Medulla oblongata (tissue), 1 donor: ENCODE data around the gene MGMT.

Experiments used
- DNase-seq: peaks from one replicate; pipeline ENCODE4 v3.0.0-alpha.2; 2015; ENCODE audit errors: extremely low spot score

Gene MGMT

DNA sequence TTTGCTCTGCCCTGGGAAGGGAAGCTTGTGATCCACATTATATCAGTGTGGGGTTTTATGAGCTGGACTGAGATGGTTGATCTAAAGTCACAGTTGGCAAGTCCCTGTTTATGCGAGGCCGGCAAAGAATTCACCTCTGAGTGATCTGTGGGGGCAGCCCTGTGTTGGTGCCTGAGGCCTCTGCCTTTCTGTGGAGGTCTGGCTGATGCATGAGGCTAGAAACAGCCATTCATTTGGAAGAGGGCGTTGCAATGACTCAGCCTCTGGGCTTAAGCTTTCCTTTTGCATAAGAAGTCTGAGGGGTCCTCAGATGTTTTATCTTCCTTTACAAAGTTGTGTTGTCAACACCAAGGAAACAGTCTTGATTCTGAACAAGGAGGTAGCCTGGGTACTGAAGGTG, 126.9 kb downstream of the MGMT start:
- no peak for DNase-seq

DNA sequence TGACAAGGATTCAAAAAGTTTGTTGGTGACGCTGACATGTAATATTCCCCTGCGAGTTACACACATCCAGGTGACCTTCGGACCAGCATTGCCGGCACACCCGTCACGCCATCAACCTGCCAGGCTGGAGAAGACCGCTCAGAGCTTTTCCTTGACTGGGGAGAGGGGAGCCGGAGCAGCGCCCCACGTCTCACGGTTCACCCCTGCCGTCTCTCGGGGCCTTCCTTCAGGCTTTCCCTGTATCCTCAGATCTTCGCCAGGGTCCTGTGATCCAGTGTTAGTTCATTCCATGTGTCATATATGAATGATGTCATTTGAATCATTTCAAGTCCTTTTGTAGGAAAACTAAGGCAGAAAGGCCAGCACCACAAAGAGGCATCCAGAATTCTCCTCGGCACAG, 127.8 kb downstream of the MGMT start:
- DNase-seq = no peak

- DNase-seq = no peak
Observed at GRCh38 chr10:129598413-129598812, 131.4 kb downstream of the MGMT start.

DNA sequence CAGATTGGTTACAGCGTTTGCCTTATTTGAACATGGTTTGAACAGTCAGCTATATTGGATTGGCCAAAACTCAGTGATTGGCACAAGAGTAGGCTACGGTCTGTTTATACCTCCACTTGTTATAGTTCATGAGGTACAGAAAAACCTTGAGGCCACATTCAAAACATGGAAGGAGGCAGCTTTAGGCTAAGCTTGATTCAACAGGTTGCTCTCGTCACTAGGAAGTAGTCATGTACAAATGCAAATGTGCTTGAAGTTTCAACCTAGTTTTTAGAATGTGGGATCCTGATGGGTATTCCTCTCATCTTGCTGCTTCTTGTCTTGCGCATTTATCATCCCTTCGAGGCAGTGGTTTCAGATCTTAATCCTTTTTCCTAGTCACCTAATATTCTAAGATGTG, 132.1 kb downstream of the MGMT start:
- no peak for DNase-seq

- no peak for DNase-seq
Observed at GRCh38 chr10:129601737-129602136, 134.7 kb downstream of the MGMT start.

GRCh38 chr10:129602938-129603535, 136.0 kb downstream of the MGMT start:
- no peak for DNase-seq

DNA sequence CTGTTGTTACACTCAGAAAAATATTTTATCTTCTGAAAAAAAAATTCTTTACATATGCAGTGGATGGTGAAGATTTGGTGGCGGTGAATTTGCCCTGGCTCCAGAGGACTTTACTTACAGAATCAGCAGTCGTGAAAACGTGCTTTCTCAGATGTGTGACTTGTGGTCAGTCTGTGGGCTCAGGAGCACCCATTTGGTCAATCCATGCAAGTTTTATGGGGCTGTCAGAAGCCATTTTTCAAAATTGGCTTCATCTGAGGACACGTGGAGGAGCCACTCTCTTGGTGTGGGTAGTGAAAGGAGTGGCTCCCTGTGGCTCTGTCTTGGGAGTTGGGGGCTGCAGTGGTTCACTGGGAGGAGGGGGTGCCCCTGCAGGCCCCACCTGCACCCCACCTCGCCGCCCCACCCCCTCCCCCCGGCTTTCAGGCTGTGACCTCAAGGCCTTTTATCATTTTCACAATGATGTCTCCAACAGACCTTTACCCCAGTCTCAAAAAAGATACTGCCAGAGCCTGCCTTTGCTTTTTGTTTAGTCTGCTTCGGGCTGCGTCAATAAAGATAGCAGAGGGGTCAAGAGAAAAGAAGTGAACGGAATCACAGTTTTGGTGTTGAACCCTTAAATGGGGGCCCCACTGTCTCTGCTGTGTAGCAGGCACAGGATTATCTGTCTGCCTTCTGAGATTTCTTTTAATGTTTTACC, 137.4 kb downstream of the MGMT start:
- DNase-seq = no peak

DNA sequence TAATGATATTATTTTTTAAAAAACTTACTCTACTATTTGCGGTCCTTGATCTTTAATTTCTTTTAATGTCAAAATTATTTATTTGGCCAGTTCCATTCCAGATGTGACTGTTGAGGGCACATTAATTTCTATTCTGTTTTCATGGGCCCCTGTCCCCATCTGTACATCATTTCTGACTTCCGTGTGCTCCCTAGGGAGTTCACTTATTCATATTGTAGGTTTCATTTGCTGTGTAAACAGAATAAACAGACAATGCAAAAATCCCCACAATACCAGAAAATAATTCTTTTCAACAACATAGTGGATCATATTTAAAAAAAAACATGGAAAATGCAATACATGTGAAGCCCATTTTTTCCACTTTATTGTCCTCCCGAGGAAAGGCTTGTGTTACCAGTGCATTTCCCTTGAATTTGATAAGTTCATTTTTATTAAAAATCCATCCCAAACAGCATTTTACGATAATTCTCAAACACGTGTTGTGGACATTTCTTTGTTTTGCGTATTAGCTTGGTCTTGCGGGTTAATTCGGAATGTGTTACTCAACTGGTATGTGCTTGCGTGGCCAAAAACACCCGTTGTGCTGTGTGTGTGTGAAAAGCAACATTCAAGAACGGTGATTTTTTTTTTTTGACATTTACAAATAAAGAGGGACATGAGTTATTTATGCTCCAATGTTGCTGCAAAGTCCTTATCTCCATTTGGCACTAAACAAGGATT, 138.4 kb downstream of the MGMT start:
- no peak for DNase-seq

GRCh38 chr10:129605986-129606518, 139.0 kb downstream of the MGMT start:
- no peak for DNase-seq

DNA sequence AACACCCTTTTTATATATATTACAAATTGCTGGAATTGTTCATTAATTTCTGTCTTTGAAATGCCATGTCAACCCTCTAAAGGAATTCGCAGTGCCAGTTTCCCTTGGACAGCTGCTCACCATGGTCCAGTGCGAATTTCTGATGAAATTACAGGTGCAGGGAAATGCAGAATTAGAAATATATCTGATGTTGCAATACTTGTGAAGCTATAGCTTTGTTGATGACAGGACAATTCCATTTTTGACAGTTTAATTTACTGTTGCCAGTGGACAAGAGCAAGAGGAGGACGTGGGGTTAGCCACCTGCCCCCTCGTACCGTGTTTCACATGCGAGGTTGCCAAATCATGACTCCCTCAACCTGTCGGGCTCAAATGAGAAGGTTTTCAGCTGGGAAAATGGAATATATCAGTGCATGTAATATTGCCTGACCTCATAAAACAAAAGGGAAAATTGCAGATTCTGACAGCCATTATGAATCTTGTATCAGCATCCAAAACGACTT, 140.6 kb downstream of the MGMT start:
- no peak for DNase-seq

- DNase-seq = no peak
Observed at GRCh38 chr10:129608653-129609052, 141.6 kb downstream of the MGMT start.

GRCh38 chr10:129609551-129609950, 142.5 kb downstream of the MGMT start:
- DNase-seq = no peak

GRCh38 chr10:129612481-129613109, 145.6 kb downstream of the MGMT start:
- DNase-seq = no peak

DNA sequence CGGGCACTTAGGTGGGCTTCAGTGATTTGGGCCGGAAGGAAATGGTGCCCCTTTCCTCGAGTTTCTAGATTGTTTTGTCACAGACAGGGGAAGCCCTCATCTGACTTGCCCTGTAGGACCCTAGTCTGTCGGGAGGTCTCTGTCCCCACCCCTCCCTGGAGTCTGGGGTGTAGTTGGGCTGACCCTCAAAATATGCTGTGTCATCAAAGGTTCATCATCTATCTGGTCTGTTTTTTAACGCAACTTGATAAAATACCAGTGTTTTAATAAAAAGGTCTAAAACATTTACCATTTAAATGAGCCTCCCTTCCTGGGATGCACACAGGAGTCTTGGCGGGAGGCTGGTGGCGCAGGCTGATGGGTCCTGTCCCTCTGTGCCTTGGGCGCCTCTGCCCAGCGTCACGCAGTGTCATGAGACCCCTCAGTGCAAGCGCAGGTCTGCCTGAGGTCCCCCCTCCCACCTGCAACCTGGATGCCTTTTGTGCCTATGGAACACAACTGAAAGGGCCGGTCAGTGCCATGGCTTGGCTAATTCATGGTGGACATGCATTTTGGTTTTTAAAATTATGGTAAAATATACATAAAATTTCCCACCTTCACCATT, 146.4 kb downstream of the MGMT start:
- DNase-seq = no peak

- DNase-seq = no peak
Observed at GRCh38 chr10:129614341-129614740, 147.3 kb downstream of the MGMT start.

GRCh38 chr10:129615381-129615780, 148.3 kb downstream of the MGMT start:
- DNase-seq = no peak

DNA sequence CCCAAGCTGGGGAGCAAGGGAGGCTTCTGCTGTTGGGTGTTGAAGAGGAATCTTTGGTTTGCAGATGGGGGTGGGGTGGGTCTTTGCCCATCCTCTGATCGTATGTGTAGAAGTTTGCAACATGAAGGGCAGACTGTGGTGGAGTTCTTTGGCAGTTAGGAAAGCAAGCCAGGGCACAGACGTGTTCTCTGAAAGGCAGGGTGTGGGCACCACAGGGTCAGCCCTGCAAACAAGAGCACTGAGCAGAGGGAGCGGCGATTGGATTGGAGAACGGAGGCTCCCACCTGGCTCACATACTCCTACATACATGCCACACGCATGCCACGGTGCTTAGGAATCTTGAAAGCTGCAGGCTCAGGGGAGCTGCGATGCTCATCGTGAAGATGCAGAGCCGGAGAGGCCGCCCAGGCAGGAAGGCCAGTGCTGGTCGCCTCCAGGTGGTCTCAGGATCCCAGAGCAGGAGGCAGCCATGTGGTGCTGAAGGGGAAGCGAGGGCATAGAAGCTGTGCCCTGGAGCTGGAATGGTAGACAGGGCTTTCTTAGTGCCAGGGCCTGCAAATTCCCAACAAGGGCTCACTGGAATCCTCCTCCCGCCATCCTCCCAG, 149.0 kb downstream of the MGMT start:
- no peak for DNase-seq

DNA sequence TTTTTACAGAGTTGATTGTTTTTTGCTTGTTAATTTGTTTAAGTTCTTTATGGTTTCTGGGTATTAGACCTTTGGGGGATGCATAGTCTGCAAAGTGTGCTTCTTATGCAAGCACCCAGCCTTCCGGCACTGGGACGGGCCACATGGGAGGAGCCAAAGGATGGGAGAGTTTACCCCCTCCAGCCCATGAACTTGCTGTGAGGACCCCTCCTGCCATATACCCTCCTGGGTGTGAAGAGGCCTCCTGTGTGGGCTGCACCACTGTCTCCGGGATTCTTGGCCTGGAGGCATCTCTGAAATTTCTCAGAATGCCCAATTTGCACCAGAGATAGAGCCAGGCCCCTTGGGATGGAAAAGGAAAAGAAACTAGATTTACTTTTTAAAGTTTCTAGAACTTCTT, 150.7 kb downstream of the MGMT start:
- no peak for DNase-seq

DNA sequence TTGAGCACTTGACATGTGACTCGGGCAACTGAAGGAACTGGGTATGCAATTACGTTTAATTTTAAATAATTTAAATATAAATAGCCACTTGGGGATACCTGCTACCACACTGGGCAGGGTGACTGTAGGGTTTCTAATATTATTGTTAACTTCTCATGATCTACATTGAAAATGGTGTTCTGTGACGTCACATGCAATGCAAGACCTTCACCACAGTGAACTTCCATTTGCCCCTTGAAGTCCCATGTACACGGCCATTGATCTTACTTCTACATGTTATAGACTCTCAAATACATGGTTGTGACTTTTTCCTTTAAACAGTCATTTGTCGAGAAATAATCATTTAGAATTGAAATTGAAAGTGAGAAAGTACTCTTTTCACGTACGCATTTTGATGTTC, 154.0 kb downstream of the MGMT start:
- DNase-seq = no peak

DNA sequence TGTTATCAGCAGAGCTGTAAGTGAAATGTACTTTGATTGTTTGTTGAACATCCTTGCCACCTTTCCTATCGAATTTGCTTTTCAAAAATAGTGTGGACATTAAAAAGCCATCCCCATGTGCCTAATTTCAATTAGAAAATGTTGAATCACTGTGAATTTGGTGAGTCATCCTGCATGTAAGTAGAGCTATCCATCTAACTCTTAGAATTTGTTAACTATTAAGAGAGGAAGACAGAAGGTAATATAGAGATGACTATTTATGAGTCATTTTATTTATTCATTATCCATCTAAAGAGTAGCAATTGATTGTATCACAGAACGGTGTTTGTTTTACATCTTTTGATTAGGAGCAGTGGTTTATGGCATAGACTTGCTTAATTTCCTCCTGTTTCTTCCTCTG, 154.7 kb downstream of the MGMT start:
- DNase-seq = no peak

GRCh38 chr10:129622291-129622690, 155.2 kb downstream of the MGMT start:
- DNase-seq = no peak
